DOHH2 (cell line): ENCODE results near the gene MALL.

Experiments
- CTCF ChIP-seq: fragments of 200-600 bp; sonication (generic); IDR thresholded peaks from one replicate; pipeline ENCODE4 v1.5.1; 2014; ENCODE audit warnings: antibody characterized with exemption, mild to moderate bottlenecking, low read depth, low read length; ENCODE audit not compliant: poor library complexity, severe bottlenecking
- EZH2phosphoT487 ChIP-seq: fragments of 200-600 bp; sonication (generic); IDR thresholded peaks from 2 replicates; pipeline ENCODE4 v1.6.1; 2017; ENCODE audit warnings: borderline replicate concordance, mild to moderate bottlenecking, antibody characterized with exemption, low read length, moderate library complexity, mixed read lengths

GRCh38 chr2:110121592-110121991 is 6.0 kb upstream of the MALL start:
- no peak for TF ChIP-seq CTCF
- TF ChIP-seq EZH2phosphoT487: no peak
